ENCODE measurements around the gene STEEP1. TPM values are rescaled to one million over a fixed set of nuclear protein-coding genes. Genes with fewer than 3 reads are reported as not detected.

The STEEP1 gene
- total RNA-seq, 4 donors from 2014 or later: 15.4 to 25.7 (median 20.8) TPM

GRCh38 chrX:119549327-119550016, 15.7 kb downstream of the STEEP1 start:
- TF ChIP-seq CTCF (IDR thresholded peaks at IDR 0.05): no peak
- TF ChIP-seq POLR2A (IDR thresholded peaks at IDR 0.05): no peak
- Histone ChIP-seq H3K9me3 (no peaks in the 10 kb centered on the region), H3K36me3 (no peaks in the 10 kb centered on the region), H3K4me1 (no peaks in the 10 kb centered on the region), H3K27ac (no peak overlapping the region), H3K4me3 (no peak overlapping the region), H3K27me3 (no peaks in the 10 kb centered on the region)
- no peak for DNase-seq

GRCh38 chrX:119541188-119541587, 24.0 kb downstream of the STEEP1 start:
- Histone ChIP-seq H3K27me3 (no peaks in the 10 kb centered on the region), H3K27ac (no peak overlapping the region), H3K4me3 (no peak overlapping the region), H3K4me1 (no peaks in the 10 kb centered on the region), H3K36me3 (peaks cover 0 to 3% (median 0%) of the 10 kb centered on the region in 3 donors), H3K9me3 (no peaks in the 10 kb centered on the region)
- no peak for DNase-seq
- no peak for TF ChIP-seq CTCF (IDR thresholded peaks at IDR 0.05)
- no peak for TF ChIP-seq POLR2A (IDR thresholded peaks at IDR 0.05)

DNA sequence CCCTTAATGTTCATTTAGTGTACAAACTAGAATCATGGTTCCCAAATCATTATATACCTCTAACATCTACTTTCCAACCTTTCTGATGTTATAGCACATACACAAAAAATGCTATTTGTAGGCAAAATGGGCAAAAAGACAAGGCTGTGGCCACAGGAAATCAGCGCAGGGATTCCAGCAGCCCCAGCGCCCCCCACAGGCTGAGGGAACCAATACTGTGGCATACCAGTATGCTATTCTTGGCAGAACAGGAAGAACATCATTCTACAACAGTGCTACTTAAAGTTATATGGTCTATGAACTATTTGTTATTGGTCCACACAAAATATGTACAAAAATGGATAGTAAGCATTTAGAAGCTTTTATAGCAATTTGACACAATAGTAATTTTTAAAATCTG, 25.3 kb downstream of the STEEP1 start:
- Histone ChIP-seq H3K9me3 (no peaks in the 10 kb centered on the region), H3K27ac (no peak overlapping the region), H3K36me3 (peaks cover 0 to 3% (median 0%) of the 10 kb centered on the region in 3 donors), H3K27me3 (no peaks in the 10 kb centered on the region), H3K4me1 (no peaks in the 10 kb centered on the region), H3K4me3 (no peak overlapping the region)
- no peak for DNase-seq
- TF ChIP-seq CTCF (IDR thresholded peaks at IDR 0.05) (no peak), POLR2A (IDR thresholded peaks at IDR 0.05) (no peak)

GRCh38 chrX:119537487-119537886, 27.7 kb downstream of the STEEP1 start:
- peaks cover 0 to 3% (median 0%) of the 10 kb centered on the region in 3 donors for H3K36me3 ChIP-seq

GRCh38 chrX:119529345-119530276, 35.6 kb downstream of the STEEP1 start:
- Histone ChIP-seq H3K9me3 (no peaks in the 10 kb centered on the region), H3K27me3 (no peaks in the 10 kb centered on the region), H3K4me3 (no peak overlapping the region), H3K4me1 (no peaks in the 10 kb centered on the region), H3K27ac (no peak overlapping the region), H3K36me3 (no peaks in the 10 kb centered on the region)
- no peak for TF ChIP-seq CTCF (IDR thresholded peaks at IDR 0.05)
- TF ChIP-seq POLR2A (IDR thresholded peaks at IDR 0.05): no peak
- no peak for DNase-seq

More at GRCh38 chrX:119537487-119537886, 27.7 kb downstream of the STEEP1 start:
- TF ChIP-seq CTCF (IDR thresholded peaks at IDR 0.05): no peak
- TF ChIP-seq POLR2A (IDR thresholded peaks at IDR 0.05): no peak
- no peak overlapping the region for H3K4me3 ChIP-seq
- H3K9me3 ChIP-seq: no peaks in the 10 kb centered on the region
- no peak for DNase-seq
- no peaks in the 10 kb centered on the region for H3K27me3 ChIP-seq
- no peaks in the 10 kb centered on the region for H3K4me1 ChIP-seq
- H3K27ac ChIP-seq: no peak overlapping the region
